ENCODE data around the gene PINLYP.

DNA sequence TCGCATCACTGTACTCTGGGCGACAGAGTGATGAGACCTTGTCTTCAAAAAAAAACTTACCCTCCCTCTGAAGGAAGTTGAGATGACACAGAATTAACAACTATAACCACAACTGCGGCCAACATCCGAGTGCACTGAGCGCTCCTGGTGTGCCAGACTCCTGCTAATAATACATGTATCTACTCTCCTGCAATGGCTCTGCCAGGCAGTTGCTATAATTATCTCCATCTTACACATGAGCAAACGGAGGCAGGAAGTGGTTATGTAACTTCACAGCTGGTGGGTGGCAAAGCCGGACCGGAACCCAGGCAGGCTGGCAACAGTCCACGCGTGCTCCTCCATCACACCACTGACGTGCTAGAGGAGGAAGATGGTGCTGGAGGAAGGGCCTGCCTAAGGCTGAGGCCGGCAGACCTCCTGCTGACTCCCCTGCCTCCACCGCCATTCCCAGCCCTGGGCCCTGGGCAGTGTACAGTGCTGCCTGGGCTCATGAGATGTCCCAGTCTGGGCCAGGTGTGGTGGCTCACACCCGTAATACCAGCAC, 12.8 kb upstream of the PINLYP start:
- TF ChIP-seq, protein P1, sequence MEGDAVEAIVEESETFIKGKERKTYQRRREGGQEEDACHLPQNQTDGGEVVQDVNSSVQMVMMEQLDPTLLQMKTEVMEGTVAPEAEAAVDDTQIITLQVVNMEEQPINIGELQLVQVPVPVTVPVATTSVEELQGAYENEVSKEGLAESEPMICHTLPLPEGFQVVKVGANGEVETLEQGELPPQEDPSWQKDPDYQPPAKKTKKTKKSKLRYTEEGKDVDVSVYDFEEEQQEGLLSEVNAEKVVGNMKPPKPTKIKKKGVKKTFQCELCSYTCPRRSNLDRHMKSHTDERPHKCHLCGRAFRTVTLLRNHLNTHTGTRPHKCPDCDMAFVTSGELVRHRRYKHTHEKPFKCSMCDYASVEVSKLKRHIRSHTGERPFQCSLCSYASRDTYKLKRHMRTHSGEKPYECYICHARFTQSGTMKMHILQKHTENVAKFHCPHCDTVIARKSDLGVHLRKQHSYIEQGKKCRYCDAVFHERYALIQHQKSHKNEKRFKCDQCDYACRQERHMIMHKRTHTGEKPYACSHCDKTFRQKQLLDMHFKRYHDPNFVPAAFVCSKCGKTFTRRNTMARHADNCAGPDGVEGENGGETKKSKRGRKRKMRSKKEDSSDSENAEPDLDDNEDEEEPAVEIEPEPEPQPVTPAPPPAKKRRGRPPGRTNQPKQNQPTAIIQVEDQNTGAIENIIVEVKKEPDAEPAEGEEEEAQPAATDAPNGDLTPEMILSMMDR (IDR thresholded peaks at IDR 0.05) = no peak
- TF ChIP-seq POLR2A (IDR thresholded peaks at IDR 0.05) = no peak
